ENCODE data around the gene SECISBP2.
"Not testable (repeated sequence)": the region's sequence is repeated elsewhere in the genome, so short reads cannot be mapped to it uniquely, and the experiment has no call there.

The SECISBP2 gene

DNA sequence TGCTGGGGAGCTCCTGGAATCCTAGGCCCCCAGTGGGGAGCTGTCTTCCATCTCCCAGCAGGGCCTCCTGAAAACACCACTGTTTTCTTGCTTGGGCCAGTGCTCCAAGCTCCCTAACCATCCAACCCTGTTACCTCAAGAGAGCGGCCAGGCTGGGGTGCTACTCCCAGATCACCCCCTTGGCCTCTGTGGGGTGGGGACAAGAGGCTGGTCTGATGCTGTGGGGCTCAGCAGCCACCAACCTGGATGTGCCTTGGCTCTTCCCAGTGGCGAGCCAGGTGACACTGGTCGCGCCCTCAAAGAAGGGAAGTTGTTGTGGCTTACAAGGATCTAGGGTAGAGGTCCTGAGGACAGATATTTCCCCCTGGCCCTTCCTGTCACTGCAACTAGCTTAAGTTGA lies 49.0 kb downstream of the SECISBP2 start:
- no peak for DNase-seq

DNA sequence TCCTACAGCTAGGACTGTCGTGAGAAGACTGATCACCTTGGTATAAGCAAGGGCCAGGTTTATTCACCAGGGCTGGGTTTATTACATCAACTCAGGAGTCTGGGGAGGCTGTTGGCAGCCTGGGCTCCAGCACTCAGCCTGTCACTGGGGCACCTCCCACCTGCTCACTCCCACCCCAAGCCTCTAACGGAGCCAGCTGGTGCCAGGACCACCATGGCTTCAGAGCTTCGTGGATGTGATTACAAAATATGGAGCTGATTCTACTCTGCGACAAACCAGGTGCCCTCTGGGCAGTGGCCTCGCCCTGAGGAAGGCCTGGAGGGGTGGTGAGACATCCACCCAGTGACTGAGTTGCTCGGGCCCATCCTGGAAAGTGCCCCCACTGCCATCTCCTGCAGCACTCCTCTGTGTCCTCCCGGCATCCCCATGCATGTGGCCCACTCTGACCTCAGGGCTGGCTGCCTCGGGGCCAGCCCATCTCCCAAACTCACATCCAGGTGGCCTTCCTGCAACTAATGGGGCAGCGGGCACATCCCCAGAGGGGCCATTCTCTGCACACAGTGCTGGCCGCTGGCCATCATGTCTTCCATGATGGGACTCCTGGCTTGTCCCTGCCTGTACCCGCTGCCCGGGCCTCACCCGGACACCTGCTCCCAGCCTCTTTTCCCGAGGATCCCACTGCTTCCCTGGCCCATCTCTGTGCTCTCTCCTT lies 49.6 kb downstream of the SECISBP2 start:
- no peak for DNase-seq

DNA sequence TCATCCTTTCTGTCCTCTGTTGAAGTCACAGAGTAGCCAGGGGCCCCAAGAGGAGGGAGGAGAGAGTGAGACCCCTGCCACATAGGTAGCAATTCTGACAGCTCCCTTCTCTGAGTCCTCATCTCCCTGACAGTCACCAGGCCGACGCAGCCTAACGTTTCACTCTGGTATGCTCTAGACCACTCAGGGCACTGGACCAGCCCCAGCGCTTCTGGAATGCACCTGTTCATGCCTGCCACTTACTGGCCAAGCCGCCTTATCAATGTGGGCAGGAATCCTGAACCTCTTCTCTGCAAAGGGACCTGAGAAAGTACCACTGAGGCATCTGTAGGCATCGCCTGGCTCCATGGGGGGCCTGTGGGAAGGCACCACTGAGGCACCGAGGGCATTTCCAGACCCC lies 50.2 kb downstream of the SECISBP2 start:
- DNase-seq: no peak

DNA sequence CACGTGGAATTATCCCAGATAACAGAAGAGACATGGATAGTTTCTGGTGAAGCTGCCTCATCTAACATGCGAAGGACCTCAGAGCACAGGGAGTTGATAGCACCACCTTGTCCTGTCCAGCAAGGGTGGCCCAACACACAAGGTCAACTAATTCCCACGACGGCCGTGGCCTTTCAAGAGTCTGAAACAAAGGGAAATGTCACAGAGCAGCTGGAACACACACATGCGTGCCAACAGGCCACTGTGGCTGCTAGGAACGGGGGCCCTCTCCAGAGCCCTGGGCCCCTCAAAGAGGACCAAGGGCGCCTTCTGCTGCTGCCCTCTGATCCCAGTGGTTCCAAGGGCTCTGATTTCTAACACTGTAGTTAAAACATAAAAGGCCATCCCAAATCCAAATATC lies 50.7 kb downstream of the SECISBP2 start:
- no peak for DNase-seq

DNA sequence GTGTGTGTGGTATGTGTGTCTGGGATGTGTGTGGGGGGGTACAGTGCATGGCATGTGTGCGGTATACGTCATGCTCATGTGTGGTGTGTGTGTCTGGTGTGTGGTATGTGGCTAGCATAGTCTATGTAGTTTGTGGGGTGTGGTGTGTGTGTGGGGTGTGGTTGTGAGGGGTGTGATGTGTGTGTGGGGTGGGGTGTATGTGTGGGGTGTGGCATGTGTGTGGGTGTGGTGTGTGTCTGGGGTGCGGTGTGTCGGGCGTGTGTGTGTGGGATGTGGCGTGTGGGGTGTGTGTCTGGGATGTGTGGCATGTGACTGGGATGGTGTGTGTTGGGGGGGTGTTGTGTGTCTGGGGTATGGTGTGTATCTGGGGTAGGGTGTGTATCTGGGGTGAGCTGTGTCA lies 52.3 kb downstream of the SECISBP2 start:
- DNase-seq: no peak

DNA sequence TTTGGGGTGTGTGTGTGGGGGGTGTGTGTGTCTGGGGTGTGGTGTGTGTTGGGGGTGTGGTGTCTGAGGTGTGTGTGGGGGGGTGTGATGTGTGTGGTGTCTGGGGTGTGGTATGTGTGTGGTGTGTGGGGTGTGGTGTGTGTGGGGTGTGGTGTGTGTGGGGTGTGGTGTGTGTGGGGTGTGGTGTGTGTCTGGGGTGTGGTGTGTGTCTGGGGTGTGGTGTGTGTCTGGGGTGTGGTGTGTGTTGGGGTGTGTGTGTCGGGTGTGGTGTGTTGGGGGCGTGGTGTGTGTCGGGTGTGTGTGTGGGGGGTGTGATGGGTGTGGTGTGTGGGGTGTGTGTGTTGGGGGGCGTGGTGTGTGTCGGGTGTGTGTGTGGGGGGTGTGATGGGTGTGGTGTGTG lies 53.5 kb downstream of the SECISBP2 start:
- not testable (repeated sequence) for DNase-seq

DNA sequence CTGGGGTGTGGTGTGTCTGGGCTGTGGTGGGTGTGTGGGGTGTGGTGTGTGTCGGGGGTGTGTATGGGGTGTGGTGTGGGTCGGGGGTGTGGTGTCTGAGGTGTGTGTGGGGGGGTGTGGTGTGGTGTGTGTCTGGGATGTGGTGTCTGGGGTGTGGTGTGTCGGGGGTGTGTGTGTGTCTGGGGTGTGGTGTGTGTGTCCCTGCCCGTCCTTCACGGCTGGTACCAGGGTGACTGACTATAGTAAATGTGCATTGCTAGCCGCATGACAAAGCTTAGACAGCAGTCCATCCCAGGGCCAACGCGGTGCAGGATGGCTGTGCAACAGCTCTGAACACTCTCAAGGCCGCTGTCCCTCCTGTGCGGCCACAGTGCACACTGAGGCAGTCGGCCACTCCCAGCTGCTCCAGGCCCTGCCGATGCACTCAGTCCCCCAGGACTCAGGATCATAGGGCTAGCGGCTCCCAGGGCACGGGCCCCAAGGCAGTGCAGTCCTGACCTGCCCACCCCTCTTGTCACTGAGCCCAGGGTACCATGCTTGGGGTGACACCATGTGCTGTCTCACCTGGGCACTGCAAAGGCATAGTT lies 54.0 kb downstream of the SECISBP2 start:
- DNase-seq: no peak

DNA sequence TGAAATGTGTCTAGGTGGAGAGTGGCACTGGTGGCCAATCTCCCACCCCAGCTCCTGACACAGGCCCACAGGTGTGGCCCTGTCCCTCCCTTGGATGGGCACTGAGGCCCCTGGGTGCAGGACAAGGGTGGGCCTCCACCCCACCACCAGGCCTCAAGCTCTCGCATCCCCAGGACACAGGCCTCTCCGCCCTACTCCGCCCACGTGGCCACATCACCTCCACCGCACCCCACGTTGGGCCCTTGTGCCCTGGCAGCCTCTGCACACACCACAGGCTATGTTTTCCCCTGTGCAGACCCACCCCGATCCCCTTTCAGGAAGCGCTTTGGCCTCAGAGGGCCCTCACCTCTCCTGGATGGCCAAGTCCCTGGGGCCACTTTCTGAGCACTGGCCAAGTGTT lies 54.7 kb downstream of the SECISBP2 start:
- DNase-seq: no peak

DNA sequence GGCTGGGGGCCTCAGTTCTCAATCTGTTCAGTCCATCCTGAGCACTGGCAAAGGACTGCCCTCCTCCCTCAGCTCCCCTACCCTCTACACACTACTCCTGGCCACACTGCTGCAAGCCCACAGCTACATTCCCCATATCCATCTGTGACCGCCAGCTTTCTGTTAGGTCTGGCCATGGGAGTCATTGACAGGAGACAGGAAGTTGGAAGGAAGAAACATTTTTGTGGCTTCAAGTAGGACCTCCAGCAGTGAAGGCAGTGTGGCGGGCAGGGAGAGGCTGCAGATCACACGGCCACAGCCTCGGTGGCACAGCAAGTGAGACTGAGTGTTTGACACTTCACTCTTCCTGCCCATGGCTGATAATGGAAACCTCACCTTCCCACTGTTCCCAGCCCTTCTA lies 55.9 kb downstream of the SECISBP2 start:
- no peak for DNase-seq

DNA sequence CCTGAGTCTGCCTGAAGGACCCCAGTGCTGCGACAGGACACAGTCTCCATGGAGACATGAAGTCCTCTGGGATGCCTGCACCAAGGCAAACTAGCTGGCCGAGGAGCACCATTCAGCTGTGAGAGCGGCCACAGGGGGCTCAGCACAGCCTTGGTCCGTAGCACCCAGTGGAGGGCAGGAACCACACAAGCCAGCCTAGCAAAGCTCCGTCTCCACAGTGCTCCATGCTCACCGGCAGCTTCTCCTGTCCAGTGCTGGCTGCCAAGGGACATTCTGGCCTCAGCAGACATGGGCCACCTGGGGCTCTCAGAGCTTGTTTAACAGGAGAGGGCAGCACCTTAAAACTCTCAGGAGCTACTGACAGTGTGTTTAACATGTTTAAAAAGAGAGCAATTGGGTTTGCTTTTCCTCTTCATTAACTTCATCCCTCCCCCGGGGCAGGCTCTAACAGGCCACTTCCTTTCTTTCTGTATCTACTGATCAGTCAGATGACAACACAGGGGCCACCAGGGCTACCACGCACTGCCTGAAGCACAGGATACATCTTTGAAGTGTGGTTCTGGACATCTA lies 57.0 kb downstream of the SECISBP2 start:
- DNase-seq: peak; percentile 42

DNA sequence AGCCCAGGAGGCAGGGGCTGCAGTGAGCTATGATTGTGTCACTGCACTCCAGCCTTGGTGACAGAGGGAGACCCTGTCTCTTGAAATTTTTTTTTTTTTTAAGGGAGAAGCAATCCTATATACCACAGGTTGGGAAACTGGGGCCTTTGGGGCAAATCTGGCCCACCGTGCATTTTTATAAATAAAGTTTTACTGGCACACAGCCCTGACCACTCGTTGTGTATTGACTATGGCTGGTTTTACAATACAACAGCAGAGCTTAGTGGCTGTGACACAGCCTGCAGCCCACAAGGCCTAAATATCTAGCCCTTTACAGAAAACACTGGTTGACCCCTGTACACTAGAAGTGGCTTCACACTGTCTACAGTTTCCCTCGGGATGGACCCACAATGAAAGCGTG lies 58.0 kb downstream of the SECISBP2 start:
- DNase-seq: no peak

DNA sequence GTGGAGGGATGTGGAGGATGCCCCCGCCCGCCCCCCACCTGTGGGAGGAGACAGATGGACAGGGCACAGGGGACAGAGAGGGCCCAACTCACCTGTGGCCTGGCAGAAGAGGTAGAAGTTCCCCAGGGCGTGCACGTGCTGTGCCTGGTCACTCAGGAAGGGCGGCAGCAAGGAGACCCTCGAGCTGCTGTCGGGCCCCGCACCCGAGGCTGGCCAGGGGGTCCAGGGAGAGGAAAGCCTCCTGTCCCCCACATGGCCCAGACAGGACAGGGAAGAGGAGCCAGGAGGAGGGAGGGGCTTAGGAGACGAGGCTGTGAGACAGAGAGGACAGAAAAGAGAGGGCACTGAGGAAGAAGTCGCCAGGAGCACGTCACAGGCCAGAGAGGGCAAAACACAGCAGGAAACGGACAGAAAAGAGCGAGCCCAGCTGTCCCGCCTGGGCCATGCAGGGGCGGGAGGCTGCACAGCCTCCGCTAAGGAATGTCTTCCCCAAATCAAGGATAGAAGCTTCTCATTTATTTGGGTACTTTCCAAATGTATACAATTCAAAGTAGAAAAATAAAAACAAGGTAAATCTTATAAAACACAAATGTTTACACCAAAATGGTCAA lies 58.5 kb downstream of the SECISBP2 start:
- DNase-seq: no peak

DNA sequence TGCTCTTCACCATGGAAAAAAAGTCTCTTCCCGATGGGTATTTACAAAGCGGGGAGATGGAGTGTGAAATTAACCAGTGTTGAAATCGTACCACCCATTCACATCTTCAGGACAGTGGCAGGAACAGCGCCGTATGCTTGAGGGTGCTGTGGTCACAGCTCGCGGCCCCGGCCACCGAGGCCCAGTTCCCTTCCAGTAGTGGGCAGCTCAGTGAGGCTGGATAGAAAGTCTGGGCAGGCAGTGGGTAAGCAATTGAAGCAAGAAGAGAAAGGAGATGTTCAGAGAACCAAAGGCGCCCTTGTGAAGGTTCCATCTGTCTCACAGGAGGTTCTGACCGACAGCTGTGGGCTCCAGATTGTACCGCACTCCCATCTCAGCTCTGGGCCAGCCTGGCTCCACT lies 59.1 kb downstream of the SECISBP2 start:
- no peak for DNase-seq

DNA sequence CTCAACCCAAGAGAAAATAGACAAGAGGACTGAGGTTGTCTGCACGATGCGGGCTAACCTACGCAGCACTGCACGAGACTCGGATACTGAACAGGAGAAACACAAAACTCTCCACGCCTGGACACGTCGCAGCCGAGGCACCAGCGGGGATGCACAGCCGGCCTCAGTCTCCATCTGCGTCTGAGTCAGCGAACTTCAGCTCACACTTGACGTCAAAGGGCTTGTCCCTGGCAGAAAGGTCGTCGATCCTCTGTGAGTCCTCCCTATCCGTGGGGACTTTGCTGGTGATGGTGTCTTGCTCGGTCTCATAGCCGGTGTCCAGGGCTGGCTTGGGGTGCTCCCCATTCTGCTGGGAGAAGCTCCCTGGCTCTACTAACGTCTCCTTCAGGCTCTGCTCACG lies 60.2 kb downstream of the SECISBP2 start:
- DNase-seq: no peak

DNA sequence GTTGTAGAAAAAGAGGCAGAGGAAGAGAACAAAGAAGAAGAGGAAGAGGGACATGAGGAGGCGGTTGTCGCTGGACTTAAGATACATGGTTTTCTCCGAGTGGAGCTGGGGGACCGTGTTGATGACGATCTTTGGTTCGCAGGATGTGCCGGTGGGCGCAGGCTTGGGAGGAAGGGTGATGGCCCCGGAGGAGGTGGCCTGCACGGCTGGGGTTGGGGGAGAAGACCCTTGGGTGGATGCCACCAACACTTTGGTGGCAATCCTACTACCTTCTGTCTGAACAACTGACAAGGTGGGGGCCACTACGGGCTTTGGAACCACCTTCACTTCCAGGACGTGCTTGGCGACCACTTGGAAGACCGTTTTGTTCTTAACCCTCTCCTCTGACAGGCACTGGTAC lies 60.7 kb downstream of the SECISBP2 start:
- DNase-seq: no peak

DNA sequence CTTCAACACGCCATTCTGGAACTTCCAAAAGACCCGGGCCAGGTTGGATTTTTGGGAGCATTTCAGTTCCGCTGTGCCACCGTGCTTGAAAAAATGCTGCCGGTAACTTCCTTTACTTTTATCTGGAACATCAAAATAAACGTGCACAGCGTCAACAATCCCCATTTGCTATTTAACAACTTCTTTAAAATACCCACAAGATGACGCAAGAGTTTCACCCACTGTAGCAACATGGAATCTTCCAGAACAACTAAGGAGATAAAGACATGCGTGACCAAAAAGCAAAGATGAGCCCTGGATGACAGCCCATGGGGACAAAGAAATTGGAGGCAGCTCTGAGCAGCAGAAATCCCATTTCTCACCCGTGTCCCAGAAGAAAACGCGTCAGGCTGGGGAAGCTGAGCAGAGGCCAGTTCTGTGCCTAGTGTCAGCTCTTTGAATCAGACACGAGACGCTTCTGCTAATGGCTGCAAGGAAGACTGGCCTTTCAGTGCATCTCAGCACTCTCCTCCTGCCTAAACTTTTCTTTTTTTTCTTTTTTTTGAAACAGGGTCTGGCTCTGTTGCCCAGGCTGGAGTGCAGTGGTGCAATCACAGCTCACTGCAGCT lies 61.3 kb downstream of the SECISBP2 start:
- DNase-seq: no peak

DNA sequence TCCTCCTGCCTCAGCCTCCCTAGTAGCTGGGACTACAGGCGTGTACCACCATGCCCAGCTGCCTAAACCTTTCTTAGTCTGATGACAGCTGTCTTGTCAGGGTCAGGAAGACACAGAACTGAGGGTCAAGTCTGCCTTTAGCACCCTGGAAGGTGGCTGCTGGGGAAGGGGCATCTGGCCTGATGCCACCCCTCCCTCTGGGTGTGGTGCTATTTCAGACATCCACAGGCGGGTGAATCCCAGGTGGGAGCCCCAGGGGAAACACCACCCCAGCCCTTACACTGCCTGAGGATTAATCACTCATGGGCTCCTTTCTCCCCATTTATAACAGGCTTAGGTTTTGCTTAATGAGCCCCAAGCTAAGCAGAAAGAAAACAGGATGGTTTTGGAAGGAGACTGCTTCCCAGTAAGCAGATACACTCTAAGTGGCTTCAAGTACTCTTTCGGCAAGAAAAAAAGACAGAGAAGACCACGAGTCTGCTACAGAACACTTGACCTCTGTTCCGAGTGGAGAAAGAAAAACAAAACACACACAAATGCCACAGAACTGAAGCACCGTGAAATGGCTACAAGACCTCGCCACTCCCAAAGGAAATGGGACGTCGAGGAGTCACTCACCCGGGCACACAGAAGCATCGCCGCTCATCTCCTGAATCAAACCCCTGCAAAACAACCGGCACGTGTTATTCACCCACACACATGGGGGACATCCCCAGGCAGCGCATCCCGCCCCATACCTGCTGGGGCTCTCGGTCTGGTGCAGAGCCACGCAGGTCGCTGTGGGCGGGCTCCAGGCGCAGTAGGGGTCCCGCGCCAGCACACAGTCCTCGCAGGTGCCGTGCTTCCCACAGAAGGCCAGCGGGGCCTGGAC lies 62.4 kb downstream of the SECISBP2 start:
- DNase-seq: no peak

DNA sequence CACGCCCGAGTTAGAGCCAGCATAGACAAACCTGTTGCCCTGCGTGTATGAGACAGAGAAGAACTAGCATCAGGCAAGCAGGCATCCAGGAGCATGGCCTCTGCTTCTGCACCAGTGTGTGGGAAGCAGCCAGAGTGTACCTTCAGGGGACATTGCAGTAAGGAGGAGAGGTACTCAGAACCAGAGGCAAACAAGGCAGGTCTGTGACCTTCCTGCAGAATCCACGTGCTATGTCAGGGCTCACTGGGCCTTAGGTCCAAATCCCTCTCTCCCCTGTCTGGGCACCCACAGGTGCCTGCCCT lies 63.0 kb downstream of the SECISBP2 start:
- no peak for DNase-seq

DNA sequence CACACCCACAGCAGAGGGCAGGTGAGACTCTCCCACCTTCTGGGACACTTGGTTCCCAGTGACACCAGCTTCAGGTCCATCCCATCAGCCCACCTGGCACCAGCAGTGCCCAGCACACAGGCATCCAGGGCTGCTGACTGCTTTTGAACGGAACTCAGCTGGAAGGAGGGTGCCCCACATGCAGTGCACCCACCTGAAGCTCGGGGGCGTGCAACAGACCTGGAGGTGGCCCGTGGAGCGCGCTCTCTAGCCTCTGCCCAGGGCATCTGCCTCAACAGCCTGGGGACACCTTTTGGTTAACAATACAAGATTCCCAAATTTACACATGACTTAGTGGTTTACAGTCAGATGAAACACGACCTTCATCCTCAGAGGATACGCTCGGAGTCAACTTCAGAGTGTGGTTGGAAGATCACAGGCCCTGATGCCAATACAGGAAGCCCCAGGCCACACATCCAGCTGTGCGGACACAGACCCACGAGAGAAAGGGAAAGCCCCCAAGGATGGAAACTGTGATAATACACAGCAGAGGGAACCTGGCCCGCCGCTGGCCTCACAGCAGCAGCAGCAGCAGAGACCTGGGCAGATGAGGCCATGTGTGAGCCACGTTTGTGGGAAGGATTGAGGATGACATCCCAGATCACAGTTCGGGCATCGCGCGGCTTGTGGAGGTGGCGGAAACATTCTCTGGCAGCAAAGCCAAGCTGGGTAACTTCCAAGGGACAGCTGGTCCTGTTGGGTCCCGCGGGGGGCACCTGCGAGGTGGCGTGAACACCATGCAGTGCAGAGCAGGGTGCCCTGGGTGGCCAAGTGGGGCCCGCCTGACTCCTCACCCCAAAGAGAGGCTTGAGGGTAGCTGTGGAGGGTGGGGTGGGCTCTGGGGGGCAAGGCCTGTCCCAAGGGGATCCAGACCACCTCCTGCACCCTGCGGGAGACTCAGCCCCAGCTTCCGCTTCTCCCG lies 64.0 kb downstream of the SECISBP2 start:
- no peak for DNase-seq

DNA sequence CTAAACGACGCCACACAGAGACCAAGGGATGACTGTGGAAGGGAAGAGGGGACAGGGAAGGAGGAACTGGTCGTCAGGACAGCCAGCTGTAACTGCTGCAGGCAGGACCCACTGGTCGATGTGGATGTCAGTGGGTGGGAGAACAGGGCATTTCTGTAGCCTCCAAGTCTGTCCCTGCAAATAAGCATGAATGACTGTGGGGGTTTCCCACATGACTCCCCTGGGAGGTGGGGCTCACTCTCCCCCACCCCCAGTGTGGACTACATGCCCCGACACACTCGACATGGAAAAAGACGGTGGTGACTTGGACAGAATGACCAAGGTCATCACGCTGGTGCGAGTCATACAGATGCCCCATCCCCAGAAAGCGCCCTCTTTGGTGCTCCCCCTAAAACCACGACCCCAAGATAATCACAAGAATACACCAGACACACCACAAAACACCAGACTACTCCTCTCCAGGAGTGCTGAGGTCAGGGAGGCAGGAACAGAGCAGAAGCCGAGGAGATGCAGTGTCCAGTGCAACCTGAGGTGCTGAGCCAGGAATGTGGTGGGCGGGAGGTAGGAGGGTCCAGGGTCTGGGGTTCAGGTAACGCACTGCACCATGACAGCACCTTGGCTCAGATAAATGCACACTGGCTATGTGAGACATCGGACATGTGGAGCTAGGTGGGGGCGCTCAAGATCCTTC lies 64.9 kb downstream of the SECISBP2 start:
- DNase-seq: no peak

DNA sequence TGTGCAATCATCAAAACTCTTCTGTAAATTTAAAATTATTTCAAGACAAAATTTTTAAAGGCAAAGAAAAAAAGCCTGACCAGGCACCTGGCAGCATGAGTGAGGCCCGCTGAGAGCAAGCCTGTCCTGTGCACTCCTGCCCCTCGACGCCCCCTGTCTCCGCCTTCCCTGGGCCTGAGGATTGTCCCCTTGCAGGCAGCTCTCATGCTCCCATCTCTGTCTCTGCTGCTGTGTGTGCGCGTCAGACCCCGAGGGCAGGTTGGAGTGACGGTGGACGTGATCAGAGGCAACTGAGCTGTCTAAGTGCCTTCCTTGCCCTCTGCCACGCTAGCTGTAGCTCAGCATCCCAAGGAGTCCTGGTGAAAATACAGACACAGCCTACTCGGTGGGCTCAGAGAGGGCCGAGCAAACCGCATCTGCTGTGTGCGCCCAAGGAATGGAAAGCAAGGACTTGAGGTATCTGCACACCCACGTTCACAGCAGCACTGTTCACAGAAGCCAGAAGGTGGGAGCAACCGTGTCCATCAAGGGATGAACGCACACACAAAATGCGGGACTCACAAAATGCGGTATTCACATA lies 65.5 kb downstream of the SECISBP2 start:
- DNase-seq: no peak

Data from COR-L47 (cell line).